ENCODE data around the gene FBXO42. TPM values are rescaled to one million over a fixed set of nuclear protein-coding genes. Genes with fewer than 3 reads are reported as not detected.

The FBXO42 gene
- total RNA-seq: 5.8 and 11.9 TPM in 2 replicates

DNA sequence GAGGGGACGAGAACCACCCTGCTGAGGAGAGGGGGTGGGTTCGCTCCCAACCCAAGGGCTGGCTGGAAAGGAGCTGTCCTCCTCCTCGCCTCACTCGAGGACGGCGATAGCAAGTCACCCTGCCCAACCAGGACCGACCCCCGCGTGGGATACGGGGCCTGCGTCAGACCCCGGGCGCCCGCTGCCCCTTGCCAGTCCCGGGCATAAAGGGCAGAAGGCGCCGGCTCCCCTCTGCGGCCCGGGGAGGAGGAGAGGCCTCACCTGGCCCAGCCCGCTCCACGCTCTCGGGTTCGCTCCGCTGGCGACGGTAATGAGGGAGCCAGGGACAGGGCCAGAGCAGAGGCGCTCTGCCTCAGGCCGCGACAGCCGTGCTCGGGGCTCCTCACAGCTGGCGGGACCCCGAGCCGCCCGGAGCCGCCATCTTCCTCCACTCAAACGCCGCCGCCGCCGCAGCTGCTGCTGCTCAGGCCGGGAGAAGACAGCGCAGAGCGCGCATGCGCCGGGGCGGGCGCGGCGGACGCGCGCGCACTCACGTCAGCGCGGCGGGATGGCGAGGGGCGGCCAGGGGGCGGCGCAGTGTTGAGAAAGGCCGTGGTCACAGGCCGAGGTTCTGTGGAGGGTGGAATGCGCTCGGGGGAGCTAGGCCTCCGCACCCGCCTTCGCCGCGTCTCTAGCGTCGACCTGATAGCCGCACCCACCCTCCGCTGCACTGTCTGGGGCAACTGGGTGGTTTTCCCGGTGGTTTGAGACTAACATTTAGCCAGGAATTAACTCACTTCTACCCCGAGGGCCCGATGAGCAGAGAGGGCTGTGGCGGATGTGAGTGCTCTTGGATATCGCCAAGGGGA, at the start of gene FBXO42:
Gene FBXO42, minus strand, starts transcription at position 487 of the 848 bp plus-strand sequence. CDS start 37,062 bp downstream, outside the sequence.
- TF ChIP-seq, protein P1, sequence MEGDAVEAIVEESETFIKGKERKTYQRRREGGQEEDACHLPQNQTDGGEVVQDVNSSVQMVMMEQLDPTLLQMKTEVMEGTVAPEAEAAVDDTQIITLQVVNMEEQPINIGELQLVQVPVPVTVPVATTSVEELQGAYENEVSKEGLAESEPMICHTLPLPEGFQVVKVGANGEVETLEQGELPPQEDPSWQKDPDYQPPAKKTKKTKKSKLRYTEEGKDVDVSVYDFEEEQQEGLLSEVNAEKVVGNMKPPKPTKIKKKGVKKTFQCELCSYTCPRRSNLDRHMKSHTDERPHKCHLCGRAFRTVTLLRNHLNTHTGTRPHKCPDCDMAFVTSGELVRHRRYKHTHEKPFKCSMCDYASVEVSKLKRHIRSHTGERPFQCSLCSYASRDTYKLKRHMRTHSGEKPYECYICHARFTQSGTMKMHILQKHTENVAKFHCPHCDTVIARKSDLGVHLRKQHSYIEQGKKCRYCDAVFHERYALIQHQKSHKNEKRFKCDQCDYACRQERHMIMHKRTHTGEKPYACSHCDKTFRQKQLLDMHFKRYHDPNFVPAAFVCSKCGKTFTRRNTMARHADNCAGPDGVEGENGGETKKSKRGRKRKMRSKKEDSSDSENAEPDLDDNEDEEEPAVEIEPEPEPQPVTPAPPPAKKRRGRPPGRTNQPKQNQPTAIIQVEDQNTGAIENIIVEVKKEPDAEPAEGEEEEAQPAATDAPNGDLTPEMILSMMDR (conservative IDR thresholded peaks at IDR 0.05; ENCODE audit: low read depth, low read length): peak; percentile 34
- peak within 1 kb of the TSS; percentile 98 for H3K4me3 ChIP-seq (ENCODE audit: low read depth, low read length)
- DNase-seq (ENCODE audit: low read depth): no peak

DNA sequence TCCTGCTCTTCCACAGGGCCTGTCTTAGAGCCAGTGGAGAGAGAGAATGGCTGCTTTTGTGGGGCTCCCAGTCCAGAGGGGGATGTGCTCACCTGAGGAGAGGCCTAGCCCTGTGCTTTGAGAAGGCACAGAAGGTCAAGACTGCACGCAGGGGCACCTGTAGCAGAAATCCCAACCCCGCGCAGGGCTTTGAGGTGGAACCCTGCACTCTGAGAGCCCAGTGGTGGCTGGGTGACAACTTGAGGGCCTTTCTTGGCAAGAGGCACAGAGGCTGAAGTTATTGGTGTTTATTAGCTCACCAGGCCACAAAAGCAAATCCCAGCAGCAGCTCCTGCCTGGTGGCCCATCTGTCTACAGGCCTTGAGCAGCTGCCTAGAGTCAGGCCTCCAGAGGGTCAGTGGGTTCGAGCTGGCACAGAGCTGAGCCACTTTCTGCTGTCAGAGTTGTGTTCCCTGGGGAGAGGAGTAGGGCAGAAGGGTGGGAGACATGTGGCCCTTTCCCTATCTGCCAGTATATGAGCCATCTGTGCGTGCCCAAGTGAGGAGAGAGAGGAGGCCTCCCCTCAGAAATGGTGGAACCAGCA, 46.2 kb upstream of the FBXO42 start:
- H3K4me3 ChIP-seq (ENCODE audit: low read depth, low read length): no peak overlapping the region
- DNase-seq (ENCODE audit: low read depth): no peak
- TF ChIP-seq, protein P1 (conservative IDR thresholded peaks at IDR 0.05; ENCODE audit: low read depth, low read length): no peak

- no peak for DNase-seq (ENCODE audit: low read depth)
- no peak overlapping the region for H3K4me3 ChIP-seq (ENCODE audit: low read depth, low read length)
- TF ChIP-seq, protein P1 (conservative IDR thresholded peaks at IDR 0.05; ENCODE audit: low read depth, low read length): no peak
Measured at GRCh38 chr1:16397120-16397519, 44.8 kb upstream of the FBXO42 start.

GRCh38 chr1:16396591-16396990, 44.3 kb upstream of the FBXO42 start:
- TF ChIP-seq, protein P1 (conservative IDR thresholded peaks at IDR 0.05; ENCODE audit: low read depth, low read length): no peak
- DNase-seq (ENCODE audit: low read depth): no peak

DNA sequence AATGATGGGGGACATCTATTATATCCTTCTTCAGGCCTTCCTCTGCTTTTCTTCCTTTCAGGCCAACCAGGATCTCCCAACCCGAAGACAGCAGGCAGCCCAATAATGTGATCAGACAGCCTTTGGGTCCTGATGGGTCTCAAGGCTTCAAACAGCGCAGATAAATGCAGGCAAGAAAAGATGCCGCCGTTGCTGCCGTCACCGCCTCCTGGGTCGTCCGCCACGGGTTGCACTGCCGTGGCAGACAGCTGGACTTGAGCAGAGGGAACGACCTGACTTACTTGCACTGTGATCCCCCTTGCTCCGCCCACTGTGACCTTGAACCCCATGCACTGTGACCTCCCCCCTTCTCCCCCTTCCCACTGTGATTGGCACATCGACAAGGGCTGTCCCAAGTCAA, 42.7 kb upstream of the FBXO42 start:
- H3K4me3 ChIP-seq (ENCODE audit: low read depth, low read length): no peak overlapping the region
- no peak for DNase-seq (ENCODE audit: low read depth)
- TF ChIP-seq, protein P1 (conservative IDR thresholded peaks at IDR 0.05; ENCODE audit: low read depth, low read length): no peak

More at GRCh38 chr1:16396591-16396990, 44.3 kb upstream of the FBXO42 start:
- no peak overlapping the region for H3K4me3 ChIP-seq (ENCODE audit: low read depth, low read length)

DNA sequence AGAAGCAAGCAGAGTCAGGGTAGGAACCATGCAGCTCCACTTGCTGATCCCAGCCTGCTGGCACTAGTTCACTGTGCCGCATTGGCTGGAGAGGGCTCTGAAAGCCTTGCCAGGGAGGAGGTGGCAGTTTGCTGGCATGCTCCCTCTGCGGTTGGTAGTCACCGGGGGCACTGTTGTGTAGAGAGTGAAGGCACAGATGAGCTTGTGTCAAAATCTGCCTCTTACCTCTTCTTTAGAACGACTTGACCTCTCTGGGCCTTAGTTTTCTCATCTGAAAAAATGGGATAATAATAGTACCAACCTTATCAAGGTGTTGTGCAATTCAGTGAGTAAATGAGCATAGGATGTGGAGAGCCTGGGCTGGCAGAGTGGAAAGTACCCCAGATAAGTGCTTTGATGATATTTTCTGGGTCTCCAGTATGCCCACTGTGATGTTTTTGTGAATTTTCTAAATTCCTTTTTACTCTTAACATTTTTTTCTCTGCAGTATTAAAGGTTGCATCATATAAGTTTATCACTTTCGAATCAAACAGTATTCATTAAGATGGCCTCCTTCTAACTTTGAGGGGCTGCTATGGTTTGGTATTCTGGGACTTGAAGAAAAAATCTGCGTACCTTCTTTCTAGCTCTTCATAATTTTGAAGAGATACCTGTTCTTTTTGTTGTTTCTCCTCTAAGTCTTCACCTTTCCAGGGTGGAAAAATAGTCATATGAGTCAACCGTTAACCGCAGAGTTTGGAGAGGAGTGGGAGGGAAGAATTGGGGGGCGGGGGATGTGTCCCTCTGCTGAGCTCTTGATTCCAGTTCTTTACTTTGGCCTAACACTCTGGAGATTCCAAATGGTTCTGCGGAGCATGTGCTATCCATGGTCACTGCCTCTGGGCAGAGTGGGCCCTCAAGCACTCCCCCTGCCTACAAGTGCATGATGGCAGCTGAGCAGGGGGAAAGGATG, 41.6 kb upstream of the FBXO42 start:
- no peak overlapping the region for H3K4me3 ChIP-seq (ENCODE audit: low read depth, low read length)
- DNase-seq (ENCODE audit: low read depth): no peak
- TF ChIP-seq, protein P1 (conservative IDR thresholded peaks at IDR 0.05; ENCODE audit: low read depth, low read length): peak; percentile 13
